SU-DHL-6 (cell line): ENCODE data around the gene TOP1.

ENCODE experiments used
- EZH2phosphoT487 ChIP-seq: fragments of 200-600 bp; sonication (generic), shearing (Covaris generic); conservative IDR thresholded peaks from 2 replicates; pipeline ENCODE4 v1.6.1; 2018; ENCODE audit warnings: mild to moderate bottlenecking, antibody characterized with exemption, low read length, moderate library complexity, mixed read lengths
- TF ChIP-seq, protein P1 (sequence below): fragments of 200-600 bp; sonication (generic); IDR thresholded peaks from one replicate; pipeline ENCODE4 v1.5.1; 2017; ENCODE audit warnings: antibody characterized with exemption, mild to moderate bottlenecking, low read length, moderate library complexity; ENCODE audit not compliant: insufficient read depth, poor library complexity, severe bottlenecking

GRCh38 chr20:41076776-41077175 lies 48.2 kb downstream of the TOP1 start:
- TF ChIP-seq, protein P1, sequence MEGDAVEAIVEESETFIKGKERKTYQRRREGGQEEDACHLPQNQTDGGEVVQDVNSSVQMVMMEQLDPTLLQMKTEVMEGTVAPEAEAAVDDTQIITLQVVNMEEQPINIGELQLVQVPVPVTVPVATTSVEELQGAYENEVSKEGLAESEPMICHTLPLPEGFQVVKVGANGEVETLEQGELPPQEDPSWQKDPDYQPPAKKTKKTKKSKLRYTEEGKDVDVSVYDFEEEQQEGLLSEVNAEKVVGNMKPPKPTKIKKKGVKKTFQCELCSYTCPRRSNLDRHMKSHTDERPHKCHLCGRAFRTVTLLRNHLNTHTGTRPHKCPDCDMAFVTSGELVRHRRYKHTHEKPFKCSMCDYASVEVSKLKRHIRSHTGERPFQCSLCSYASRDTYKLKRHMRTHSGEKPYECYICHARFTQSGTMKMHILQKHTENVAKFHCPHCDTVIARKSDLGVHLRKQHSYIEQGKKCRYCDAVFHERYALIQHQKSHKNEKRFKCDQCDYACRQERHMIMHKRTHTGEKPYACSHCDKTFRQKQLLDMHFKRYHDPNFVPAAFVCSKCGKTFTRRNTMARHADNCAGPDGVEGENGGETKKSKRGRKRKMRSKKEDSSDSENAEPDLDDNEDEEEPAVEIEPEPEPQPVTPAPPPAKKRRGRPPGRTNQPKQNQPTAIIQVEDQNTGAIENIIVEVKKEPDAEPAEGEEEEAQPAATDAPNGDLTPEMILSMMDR, result no peak
- no peak for TF ChIP-seq EZH2phosphoT487
